ENCODE data around the gene CRBN. TPM values are rescaled to one million over a fixed set of nuclear protein-coding genes. Genes with fewer than 3 reads are reported as not detected.

Gene CRBN
- total RNA-seq, 1 donor from 2014 or later: 51.9 TPM

DNA sequence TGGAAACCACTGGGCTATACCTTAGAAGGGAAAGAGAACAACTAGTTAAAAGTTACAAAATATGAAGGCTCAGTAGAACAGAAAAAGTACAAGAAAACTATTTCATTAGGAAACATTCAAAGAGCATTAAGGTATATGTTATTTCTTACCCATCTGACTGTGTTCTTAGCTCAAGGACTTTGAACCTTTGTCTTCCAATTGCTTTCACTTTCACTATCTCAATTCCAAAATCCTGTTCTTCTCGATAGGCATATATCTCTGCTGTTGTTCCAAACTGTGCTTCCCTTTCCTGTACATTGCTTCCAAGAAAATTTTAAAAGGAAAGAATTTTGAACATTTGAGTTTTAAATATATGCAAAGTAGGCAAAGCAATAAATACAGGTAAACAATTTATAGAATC, 6.9 kb downstream of the CRBN start:
- Histone ChIP-seq H3K36me3 (ENCODE audit: control insufficient read depth, insufficient read depth, low read length) (peaks cover 9% of the 10 kb centered on the region), H3K27me3 (ENCODE audit: control insufficient read depth, insufficient read depth, low read length) (no peaks in the 10 kb centered on the region), H3K4me3 (ENCODE audit: low read depth, low read length) (no peak overlapping the region)
- FAIRE-seq (no peak), DNase-seq (ENCODE audit: low read depth) (no peak)
- TF ChIP-seq, protein P1, sequence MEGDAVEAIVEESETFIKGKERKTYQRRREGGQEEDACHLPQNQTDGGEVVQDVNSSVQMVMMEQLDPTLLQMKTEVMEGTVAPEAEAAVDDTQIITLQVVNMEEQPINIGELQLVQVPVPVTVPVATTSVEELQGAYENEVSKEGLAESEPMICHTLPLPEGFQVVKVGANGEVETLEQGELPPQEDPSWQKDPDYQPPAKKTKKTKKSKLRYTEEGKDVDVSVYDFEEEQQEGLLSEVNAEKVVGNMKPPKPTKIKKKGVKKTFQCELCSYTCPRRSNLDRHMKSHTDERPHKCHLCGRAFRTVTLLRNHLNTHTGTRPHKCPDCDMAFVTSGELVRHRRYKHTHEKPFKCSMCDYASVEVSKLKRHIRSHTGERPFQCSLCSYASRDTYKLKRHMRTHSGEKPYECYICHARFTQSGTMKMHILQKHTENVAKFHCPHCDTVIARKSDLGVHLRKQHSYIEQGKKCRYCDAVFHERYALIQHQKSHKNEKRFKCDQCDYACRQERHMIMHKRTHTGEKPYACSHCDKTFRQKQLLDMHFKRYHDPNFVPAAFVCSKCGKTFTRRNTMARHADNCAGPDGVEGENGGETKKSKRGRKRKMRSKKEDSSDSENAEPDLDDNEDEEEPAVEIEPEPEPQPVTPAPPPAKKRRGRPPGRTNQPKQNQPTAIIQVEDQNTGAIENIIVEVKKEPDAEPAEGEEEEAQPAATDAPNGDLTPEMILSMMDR (IDR thresholded peaks at IDR 0.05; ENCODE audit: insufficient read depth, low read length, severe bottlenecking): no peak

DNA sequence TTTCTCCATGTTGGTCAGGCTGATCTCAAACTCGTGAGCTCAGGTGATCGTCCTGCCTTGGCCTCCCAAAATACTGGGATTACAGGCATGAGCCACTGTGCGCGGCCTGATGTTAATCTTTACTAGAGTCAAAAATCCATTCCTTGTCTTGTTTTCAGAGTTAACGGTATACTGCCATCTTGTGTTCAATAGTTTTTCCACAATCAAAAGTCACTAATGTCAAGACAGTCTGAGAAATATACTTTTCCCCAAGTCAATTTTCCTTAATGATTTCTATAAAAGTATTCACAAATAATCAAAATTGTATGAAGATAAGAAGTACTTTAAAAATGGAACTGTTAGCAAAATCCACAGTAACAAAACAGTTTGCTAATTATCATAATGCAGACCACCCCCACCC, 8.5 kb downstream of the CRBN start:
- Histone ChIP-seq H3K36me3 (ENCODE audit: control insufficient read depth, insufficient read depth, low read length) (peaks cover 10% of the 10 kb centered on the region), H3K27me3 (ENCODE audit: control insufficient read depth, insufficient read depth, low read length) (no peaks in the 10 kb centered on the region), H3K4me3 (ENCODE audit: low read depth, low read length) (no peak overlapping the region)
- no peak for FAIRE-seq
- TF ChIP-seq, protein P1 (IDR thresholded peaks at IDR 0.05; ENCODE audit: insufficient read depth, low read length, severe bottlenecking): peak; percentile 24
- DNase-seq (ENCODE audit: low read depth): peak; percentile 53

DNA sequence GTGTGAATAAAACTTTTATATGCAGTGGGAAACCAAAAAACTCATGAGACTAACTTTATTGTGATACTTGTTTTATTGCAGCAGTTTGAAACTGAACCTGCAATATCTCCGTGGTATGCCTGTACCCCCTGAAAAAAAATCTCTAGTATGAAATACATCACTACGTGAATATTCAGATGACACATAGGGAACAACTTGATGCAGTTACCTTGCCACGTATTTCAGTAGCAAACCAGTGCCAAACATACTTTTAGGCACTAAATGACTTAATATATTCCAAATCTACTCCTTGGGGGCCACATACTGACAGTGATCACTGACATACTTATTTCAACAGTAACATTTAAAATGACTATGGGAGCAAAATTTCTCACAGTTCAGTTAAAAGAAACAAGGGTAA, 13.8 kb downstream of the CRBN start:
- Histone ChIP-seq H3K27me3 (ENCODE audit: control insufficient read depth, insufficient read depth, low read length) (no peaks in the 10 kb centered on the region), H3K4me3 (ENCODE audit: low read depth, low read length) (no peak overlapping the region), H3K36me3 (ENCODE audit: control insufficient read depth, insufficient read depth, low read length) (peaks cover 6% of the 10 kb centered on the region)
- DNase-seq (ENCODE audit: low read depth): no peak
- no peak for FAIRE-seq
- TF ChIP-seq, protein P1 (IDR thresholded peaks at IDR 0.05; ENCODE audit: insufficient read depth, low read length, severe bottlenecking): no peak

DNA sequence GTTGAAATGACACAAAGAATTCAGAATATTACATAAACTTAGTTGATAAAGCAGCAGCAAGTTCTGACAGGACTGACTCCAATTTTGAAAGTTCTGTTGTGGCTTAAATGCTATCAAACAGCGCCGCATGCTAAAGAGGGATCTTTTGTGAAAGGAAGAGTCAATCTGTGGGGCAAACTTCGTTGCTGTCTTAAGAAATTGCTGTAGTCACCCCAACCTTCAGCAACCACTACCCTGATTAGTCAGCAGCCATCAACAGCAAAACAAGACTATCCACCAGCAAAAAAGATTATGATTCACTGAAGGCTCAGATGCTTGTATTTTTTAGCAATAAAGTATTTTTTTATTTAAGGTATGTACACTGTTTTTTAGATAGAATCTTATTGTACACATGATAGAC, 14.2 kb downstream of the CRBN start:
- peaks cover 6% of the 10 kb centered on the region for H3K36me3 ChIP-seq (ENCODE audit: control insufficient read depth, insufficient read depth, low read length)
- no peaks in the 10 kb centered on the region for H3K27me3 ChIP-seq (ENCODE audit: control insufficient read depth, insufficient read depth, low read length)
- no peak for FAIRE-seq

DNA sequence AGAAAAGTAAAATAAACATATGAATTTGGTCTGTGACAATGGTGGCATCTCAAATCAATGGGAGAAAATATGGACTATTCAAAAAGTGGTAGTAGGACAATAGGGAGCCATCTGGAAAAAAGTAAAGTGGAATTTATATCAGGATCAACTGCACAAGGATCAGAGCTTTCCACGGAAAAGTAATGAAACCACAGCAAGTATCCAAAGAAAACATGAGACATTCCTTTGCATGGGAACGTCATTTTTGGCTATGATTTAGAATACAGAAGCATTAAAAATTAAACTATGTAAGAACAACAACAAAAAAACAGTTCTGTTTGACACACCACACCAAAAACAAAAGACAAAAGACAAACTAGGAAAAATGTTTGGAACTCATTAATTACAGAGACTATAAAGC, 18.7 kb downstream of the CRBN start:
- DNase-seq (ENCODE audit: low read depth) (no peak), FAIRE-seq (no peak)
- Histone ChIP-seq H3K27me3 (ENCODE audit: control insufficient read depth, insufficient read depth, low read length) (no peaks in the 10 kb centered on the region), H3K4me3 (ENCODE audit: low read depth, low read length) (no peak overlapping the region), H3K36me3 (ENCODE audit: control insufficient read depth, insufficient read depth, low read length) (peaks cover 3% of the 10 kb centered on the region)
- TF ChIP-seq, protein P1 (IDR thresholded peaks at IDR 0.05; ENCODE audit: insufficient read depth, low read length, severe bottlenecking): no peak

More for the DNA sequence above, 14.2 kb downstream of the CRBN start:
- H3K4me3 ChIP-seq (ENCODE audit: low read depth, low read length): no peak overlapping the region
- TF ChIP-seq, protein P1 (IDR thresholded peaks at IDR 0.05; ENCODE audit: insufficient read depth, low read length, severe bottlenecking): no peak
- DNase-seq (ENCODE audit: low read depth): no peak

DNA sequence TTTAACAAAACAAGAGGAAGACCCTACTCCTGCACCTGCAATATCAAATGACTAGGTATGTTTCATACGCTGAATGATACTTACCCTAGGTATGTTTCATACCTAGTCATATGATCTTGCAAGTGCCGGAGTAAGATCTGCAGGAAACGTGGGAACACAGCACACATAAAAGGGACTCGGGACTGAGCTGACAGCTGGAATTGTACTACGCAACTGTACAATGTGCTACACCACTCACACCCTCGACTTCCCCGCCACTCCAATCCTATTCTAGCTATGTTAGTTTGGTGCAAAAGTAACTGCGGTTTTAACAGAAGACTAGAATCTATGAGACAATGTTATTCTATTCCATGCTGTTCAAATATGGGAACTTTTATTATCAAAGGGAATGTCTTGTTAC, 22.0 kb downstream of the CRBN start:
- Histone ChIP-seq H3K4me3 (ENCODE audit: low read depth, low read length) (no peak overlapping the region), H3K27me3 (ENCODE audit: control insufficient read depth, insufficient read depth, low read length) (no peaks in the 10 kb centered on the region), H3K36me3 (ENCODE audit: control insufficient read depth, insufficient read depth, low read length) (peaks cover 3% of the 10 kb centered on the region)
- DNase-seq (ENCODE audit: low read depth) (no peak), FAIRE-seq (no peak)
- TF ChIP-seq, protein P1 (IDR thresholded peaks at IDR 0.05; ENCODE audit: insufficient read depth, low read length, severe bottlenecking): no peak

Data from bronchial epithelial cell (primary cell).